ENCODE measurements around the gene WNT3A.

DNA sequence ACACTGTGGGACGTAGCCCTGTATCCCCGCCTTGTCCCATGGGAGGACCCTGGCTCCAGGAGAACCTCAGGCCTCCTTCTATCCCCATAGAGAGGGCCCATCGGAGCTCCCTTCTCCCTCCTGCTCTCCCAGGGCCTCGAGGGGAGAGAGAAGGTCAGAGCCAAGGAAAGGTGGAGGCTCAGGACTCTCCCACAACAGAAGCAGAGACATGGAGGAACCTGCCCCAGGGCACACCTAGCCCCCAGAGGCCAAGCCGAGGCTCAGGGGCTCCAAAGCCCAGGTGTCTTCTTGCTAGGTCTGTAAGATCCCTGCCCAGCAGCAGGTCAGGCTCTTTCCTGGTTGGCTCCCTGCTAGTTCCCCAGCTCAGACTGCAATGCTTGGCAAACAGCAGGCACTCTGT, 41.3 kb downstream of the WNT3A start:
- TF ChIP-seq, protein P1, sequence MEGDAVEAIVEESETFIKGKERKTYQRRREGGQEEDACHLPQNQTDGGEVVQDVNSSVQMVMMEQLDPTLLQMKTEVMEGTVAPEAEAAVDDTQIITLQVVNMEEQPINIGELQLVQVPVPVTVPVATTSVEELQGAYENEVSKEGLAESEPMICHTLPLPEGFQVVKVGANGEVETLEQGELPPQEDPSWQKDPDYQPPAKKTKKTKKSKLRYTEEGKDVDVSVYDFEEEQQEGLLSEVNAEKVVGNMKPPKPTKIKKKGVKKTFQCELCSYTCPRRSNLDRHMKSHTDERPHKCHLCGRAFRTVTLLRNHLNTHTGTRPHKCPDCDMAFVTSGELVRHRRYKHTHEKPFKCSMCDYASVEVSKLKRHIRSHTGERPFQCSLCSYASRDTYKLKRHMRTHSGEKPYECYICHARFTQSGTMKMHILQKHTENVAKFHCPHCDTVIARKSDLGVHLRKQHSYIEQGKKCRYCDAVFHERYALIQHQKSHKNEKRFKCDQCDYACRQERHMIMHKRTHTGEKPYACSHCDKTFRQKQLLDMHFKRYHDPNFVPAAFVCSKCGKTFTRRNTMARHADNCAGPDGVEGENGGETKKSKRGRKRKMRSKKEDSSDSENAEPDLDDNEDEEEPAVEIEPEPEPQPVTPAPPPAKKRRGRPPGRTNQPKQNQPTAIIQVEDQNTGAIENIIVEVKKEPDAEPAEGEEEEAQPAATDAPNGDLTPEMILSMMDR (IDR thresholded peaks at IDR 0.05; ENCODE audit: low read depth, low read length) = no peak
- no peak for TF ChIP-seq EZH2phosphoT487 (IDR thresholded peaks at IDR 0.05; ENCODE audit: low read depth)
